HepG2 (cell line): ENCODE results near the gene COL9A1. TPM values are rescaled to one million over a fixed set of nuclear protein-coding genes. Genes with fewer than 3 reads are reported as not detected.
A peak's percentile ranks its signal among the peaks of the same experiment; 100 is the strongest.

Experiments
- CC2D1A ChIP-seq: sonication (generic); formaldehyde crosslinking; IDR thresholded peaks from 2 replicates; pipeline ENCODE4 v1.8.1; 2023; ENCODE audit warnings: mild to moderate bottlenecking, missing genetic modification reagents
- CREB3 ChIP-seq: sonication (generic); formaldehyde crosslinking; IDR thresholded peaks from 2 replicates; pipeline ENCODE4 v1.5.0; 2020; ENCODE audit warnings: missing genetic modification reagents
- FOXK1 ChIP-seq: sonication (generic); formaldehyde crosslinking; IDR thresholded peaks from 2 replicates; pipeline ENCODE4 v1.4.0; 2020; ENCODE audit warnings: low read depth, missing genetic modification reagents, borderline replicate concordance
- KAT8 ChIP-seq: IDR thresholded peaks from 2 replicates; pipeline ENCODE4 v1.6.1; 2016; ENCODE audit warnings: missing genetic modification reagents, missing compliant biosample characterization
- RARA ChIP-seq: IDR thresholded peaks from 2 replicates; pipeline ENCODE4 v1.6.1; 2016; ENCODE audit warnings: missing genetic modification reagents, missing compliant biosample characterization
- RBAK ChIP-seq: sonication (generic); formaldehyde crosslinking; IDR thresholded peaks from 2 replicates; pipeline ENCODE4 v1.5.1; 2020; ENCODE audit warnings: mild to moderate bottlenecking, missing genetic modification reagents
- TCF7 ChIP-seq: sonication (generic); IDR thresholded peaks from 2 replicates; pipeline ENCODE4 v1.6.1; 2016; ENCODE audit warnings: antibody characterized with exemption, low read depth
- THAP11 ChIP-seq: IDR thresholded peaks from 2 replicates; pipeline ENCODE4 v1.6.1; 2016; ENCODE audit warnings: missing biosample characterization, missing genetic modification reagents
- ZBTB7A ChIP-seq: sonication (generic); formaldehyde crosslinking; IDR thresholded peaks from 2 replicates; pipeline ENCODE4 v1.8.0; 2022; ENCODE audit warnings: mild to moderate bottlenecking, missing genetic modification reagents
- ZMAT5 ChIP-seq: sonication (generic); formaldehyde crosslinking; IDR thresholded peaks from 2 replicates; pipeline ENCODE4 v1.5.0; 2020; ENCODE audit warnings: mild to moderate bottlenecking, low read depth, missing genetic modification reagents, borderline replicate concordance
- ZNF431 ChIP-seq: sonication (generic); formaldehyde crosslinking; IDR thresholded peaks from 2 replicates; pipeline ENCODE4 v1.9.0; 2022; ENCODE audit warnings: missing genetic modification reagents, low read depth, mild to moderate bottlenecking, borderline replicate concordance
- ZNF574 ChIP-seq: sonication (generic); formaldehyde crosslinking; IDR thresholded peaks from 2 replicates; pipeline ENCODE4 v1.4.0; 2020; ENCODE audit warnings: missing genetic modification reagents
- ZNF614 ChIP-seq: IDR thresholded peaks from 2 replicates; pipeline ENCODE4 v1.6.1; 2018; ENCODE audit warnings: missing biosample characterization, missing genetic modification reagents, inconsistent platforms, borderline replicate concordance
- ZNF615 ChIP-seq: sonication (generic); formaldehyde crosslinking; IDR thresholded peaks from 2 replicates; pipeline ENCODE4 v1.5.0; 2020; ENCODE audit warnings: mild to moderate bottlenecking, missing genetic modification reagents, borderline replicate concordance
- ZNF772 ChIP-seq: sonication (generic); formaldehyde crosslinking; IDR thresholded peaks from 2 replicates; pipeline ENCODE4 v1.5.0; 2020; ENCODE audit warnings: mild to moderate bottlenecking, missing genetic modification reagents
- polyA plus RNA-seq, 8 experiments: library from polyadenylated mRNA; depleted of rRNA in 3 of 8; stranded (reverse) in 7 of 8; unstranded in 1 of 8; fragments of >200 nt; fragmentation: Illumina TruSeq in 4 of 8; extraction: Trizol in 4 of 8; gene quantifications; 2 replicates each; pipeline versions ENCODE4 v1.2.1 to v1.2.3, GENCODE V29; 2011 to 2016; ENCODE audit warnings: low read depth in 4 of 8, missing spikeins in 1 of 8, mixed read lengths in 1 of 8; ENCODE audit not compliant: insufficient read depth in 1 of 8
- total RNA-seq, 5 experiments: library from RNA; depleted of rRNA; stranded (reverse); fragments of >200 nt; fragmentation: Illumina TruSeq; extraction: Trizol; gene quantifications; 2 replicates each; pipeline ENCODE4 v1.2.3, GENCODE V29; 2016; ENCODE audit warnings: low read depth in 1 of 5
- TF ChIP-seq, protein P1 (sequence below): sonication (generic); formaldehyde crosslinking; IDR thresholded peaks from 2 replicates; pipeline ENCODE4 v1.5.1; 2020; ENCODE audit warnings: mild to moderate bottlenecking, missing genetic modification reagents, borderline replicate concordance
- TF ChIP-seq, protein P2 (sequence below): sonication (generic); formaldehyde crosslinking; IDR thresholded peaks from 2 replicates; pipeline ENCODE4 v1.5.0; 2020; ENCODE audit warnings: missing genetic modification reagents
- TF ChIP-seq, protein P3 (sequence below): sonication (generic); formaldehyde crosslinking; conservative IDR thresholded peaks from 2 replicates; pipeline ENCODE4 v1.4.0; 2020; ENCODE audit warnings: missing genetic modification reagents

COL9A1 gene
- total and polyA plus RNA-seq, 2 of the 13 experiments (the other 11 are each of a cell fraction or from before 2014, with no cell fraction given) = 0.08 TPM; not detected in 1

DNA sequence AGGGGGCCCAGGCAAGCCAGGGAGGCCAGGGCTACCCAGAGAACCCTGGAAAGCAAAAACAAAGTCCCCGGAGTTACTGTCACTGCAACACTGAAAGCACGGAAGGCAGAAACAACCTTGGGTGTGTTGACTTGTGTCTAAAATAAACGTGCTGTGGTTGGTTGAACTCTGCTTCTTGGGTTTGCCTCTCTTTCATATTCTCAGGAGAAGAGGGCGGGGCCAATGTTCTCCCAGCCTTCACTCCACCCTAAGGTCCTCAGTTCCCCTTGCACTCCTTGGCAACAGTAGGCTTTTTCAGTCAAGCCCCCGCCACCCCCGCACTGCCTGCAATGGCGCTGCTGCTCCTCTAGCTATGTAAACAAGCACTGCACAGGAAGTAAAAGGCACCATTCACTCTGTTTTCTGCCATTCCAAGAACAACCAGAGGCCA lies 60.9 kb downstream of the COL9A1 start (continued):
- TF ChIP-seq, protein P1, sequence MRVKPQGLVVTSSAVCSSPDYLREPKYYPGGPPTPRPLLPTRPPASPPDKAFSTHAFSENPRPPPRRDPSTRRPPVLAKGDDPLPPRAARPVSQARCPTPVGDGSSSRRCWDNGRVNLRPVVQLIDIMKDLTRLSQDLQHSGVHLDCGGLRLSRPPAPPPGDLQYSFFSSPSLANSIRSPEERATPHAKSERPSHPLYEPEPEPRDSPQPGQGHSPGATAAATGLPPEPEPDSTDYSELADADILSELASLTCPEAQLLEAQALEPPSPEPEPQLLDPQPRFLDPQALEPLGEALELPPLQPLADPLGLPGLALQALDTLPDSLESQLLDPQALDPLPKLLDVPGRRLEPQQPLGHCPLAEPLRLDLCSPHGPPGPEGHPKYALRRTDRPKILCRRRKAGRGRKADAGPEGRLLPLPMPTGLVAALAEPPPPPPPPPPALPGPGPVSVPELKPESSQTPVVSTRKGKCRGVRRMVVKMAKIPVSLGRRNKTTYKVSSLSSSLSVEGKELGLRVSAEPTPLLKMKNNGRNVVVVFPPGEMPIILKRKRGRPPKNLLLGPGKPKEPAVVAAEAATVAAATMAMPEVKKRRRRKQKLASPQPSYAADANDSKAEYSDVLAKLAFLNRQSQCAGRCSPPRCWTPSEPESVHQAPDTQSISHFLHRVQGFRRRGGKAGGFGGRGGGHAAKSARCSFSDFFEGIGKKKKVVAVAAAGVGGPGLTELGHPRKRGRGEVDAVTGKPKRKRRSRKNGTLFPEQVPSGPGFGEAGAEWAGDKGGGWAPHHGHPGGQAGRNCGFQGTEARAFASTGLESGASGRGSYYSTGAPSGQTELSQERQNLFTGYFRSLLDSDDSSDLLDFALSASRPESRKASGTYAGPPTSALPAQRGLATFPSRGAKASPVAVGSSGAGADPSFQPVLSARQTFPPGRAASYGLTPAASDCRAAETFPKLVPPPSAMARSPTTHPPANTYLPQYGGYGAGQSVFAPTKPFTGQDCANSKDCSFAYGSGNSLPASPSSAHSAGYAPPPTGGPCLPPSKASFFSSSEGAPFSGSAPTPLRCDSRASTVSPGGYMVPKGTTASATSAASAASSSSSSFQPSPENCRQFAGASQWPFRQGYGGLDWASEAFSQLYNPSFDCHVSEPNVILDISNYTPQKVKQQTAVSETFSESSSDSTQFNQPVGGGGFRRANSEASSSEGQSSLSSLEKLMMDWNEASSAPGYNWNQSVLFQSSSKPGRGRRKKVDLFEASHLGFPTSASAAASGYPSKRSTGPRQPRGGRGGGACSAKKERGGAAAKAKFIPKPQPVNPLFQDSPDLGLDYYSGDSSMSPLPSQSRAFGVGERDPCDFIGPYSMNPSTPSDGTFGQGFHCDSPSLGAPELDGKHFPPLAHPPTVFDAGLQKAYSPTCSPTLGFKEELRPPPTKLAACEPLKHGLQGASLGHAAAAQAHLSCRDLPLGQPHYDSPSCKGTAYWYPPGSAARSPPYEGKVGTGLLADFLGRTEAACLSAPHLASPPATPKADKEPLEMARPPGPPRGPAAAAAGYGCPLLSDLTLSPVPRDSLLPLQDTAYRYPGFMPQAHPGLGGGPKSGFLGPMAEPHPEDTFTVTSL (CRISPR knock-in tag) = peak; percentile 19; the same call in 1 of the 2 replicates
- TF ChIP-seq RARA (CRISPR knock-in tag) (peak; percentile 58; the same call in 1 of the 2 replicates), ZMAT5 (no peak), THAP11 (CRISPR knock-in tag) (0 out of 2 replicates have a peak, but pooled peaks have one; percentile 26), ZBTB7A (CRISPR knock-in tag) (no peak), ZNF431 (CRISPR knock-in tag) (no peak), KAT8 (CRISPR knock-in tag) (peak; percentile 41), CC2D1A (CRISPR knock-in tag) (no peak), CREB3 (CRISPR knock-in tag) (0 out of 2 replicates have a peak, but pooled peaks have one; percentile 24), ZNF772 (no peak), RBAK (CRISPR knock-in tag) (no peak), ZNF615 (CRISPR knock-in tag) (no peak), ZNF574 (CRISPR knock-in tag) (peak; percentile 42; the same call in 1 of the 2 replicates), TCF7 (no peak), FOXK1 (peak; percentile 40; the same call in 1 of the 2 replicates), ZNF614 (0 out of 2 replicates have a peak, but pooled peaks have one; percentile 36)
- TF ChIP-seq, protein P2, sequence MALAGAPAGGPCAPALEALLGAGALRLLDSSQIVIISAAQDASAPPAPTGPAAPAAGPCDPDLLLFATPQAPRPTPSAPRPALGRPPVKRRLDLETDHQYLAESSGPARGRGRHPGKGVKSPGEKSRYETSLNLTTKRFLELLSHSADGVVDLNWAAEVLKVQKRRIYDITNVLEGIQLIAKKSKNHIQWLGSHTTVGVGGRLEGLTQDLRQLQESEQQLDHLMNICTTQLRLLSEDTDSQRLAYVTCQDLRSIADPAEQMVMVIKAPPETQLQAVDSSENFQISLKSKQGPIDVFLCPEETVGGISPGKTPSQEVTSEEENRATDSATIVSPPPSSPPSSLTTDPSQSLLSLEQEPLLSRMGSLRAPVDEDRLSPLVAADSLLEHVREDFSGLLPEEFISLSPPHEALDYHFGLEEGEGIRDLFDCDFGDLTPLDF (CRISPR knock-in tag) = no peak
- TF ChIP-seq, protein P3, sequence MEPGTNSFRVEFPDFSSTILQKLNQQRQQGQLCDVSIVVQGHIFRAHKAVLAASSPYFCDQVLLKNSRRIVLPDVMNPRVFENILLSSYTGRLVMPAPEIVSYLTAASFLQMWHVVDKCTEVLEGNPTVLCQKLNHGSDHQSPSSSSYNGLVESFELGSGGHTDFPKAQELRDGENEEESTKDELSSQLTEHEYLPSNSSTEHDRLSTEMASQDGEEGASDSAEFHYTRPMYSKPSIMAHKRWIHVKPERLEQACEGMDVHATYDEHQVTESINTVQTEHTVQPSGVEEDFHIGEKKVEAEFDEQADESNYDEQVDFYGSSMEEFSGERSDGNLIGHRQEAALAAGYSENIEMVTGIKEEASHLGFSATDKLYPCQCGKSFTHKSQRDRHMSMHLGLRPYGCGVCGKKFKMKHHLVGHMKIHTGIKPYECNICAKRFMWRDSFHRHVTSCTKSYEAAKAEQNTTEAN (CRISPR knock-in tag) = no peak
